Esophagus (tissue), 2 donors: ENCODE results near the gene SH3GLB2. TPM values are rescaled to one million over a fixed set of nuclear protein-coding genes. Genes with fewer than 3 reads are reported as not detected.

ENCODE experiments used
- H3K27ac ChIP-seq, 2 donors: one replicate each; pipeline ENCODE4 v1.5.1; 2013; ENCODE audit warnings: low read depth in 2 of 2, mild to moderate bottlenecking in 2 of 2, inconsistent platforms in 1 of 2, low read length in 1 of 2, moderate library complexity in 1 of 2
- H3K27me3 ChIP-seq, 2 donors: one replicate each; pipeline ENCODE4 v1.6.1; 2013; ENCODE audit warnings: low read length in 2 of 2, control low read depth in 1 of 2, mild to moderate bottlenecking in 1 of 2; ENCODE audit not compliant: insufficient read depth in 2 of 2, control insufficient read depth in 1 of 2
- H3K36me3 ChIP-seq, 2 donors: one replicate each; pipeline ENCODE4 v1.6.1; 2013; ENCODE audit warnings: low read length in 1 of 2; ENCODE audit not compliant: control insufficient read depth in 2 of 2, insufficient read depth in 2 of 2
- H3K4me1 ChIP-seq, 2 donors: one replicate each; pipeline ENCODE4 v1.6.1; 2013; ENCODE audit warnings: low read length in 1 of 2; ENCODE audit not compliant: control insufficient read depth in 2 of 2, insufficient read depth in 2 of 2
- H3K4me3 ChIP-seq, 2 donors: one replicate each; pipeline ENCODE4 v1.5.1; 2013; ENCODE audit warnings: low read length in 2 of 2, mild to moderate bottlenecking in 2 of 2, low read depth in 1 of 2, moderate library complexity in 1 of 2
- H3K9me3 ChIP-seq, 2 donors: one replicate each; pipeline ENCODE4 v1.6.1; 2013; ENCODE audit warnings: mild to moderate bottlenecking in 2 of 2, low read depth in 1 of 2, low read length in 1 of 2, moderate library complexity in 1 of 2; ENCODE audit not compliant: control insufficient read depth in 2 of 2, insufficient read depth in 1 of 2
- WGBS, 2 donors: extraction: QIAGEN DNeasy Blood & Tissue Kit; methylation state at CpG; one replicate each; pipeline ENCODE4 v1.1.7; 2013; 5-methylcytosine and 5-hydroxymethylcytosine counted together
- polyA plus RNA-seq, 2 donors: library from polyadenylated mRNA; stranded (reverse); fragments of 200-250 nt; gene quantifications; one replicate each; pipeline ENCODE4 v1.2.3, GENCODE V29; 2013
- donor health status: healthy with polysubstance abuse.
- donor health status: Bipolar disorder and iron deficiency.

The SH3GLB2 gene
- polyA plus RNA-seq, 2 donors, result 144 to 183 TPM

GRCh38 chr9:129054163-129054851 is 26.2 kb upstream of the SH3GLB2 start:
- H3K9me3 ChIP-seq, result no peaks in the 10 kb centered on the region
- H3K4me3 ChIP-seq, result no peak overlapping the region
- WGBS, 2 donors, result 88 to 89% methylated on average over 5 of the region's 5 CpGs
- no peaks in the 10 kb centered on the region for H3K27me3 ChIP-seq
- H3K4me1 ChIP-seq, result no peaks in the 10 kb centered on the region
- no peak overlapping the region for H3K27ac ChIP-seq
- peaks cover 10 to 22% of the 10 kb centered on the region in 2 donors for H3K36me3 ChIP-seq

GRCh38 chr9:129053020-129053419 is 24.9 kb upstream of the SH3GLB2 start:
- 74 to 88% methylated on average over 6 of the region's 6 CpGs for WGBS, 2 donors
- Histone ChIP-seq H3K4me1 (no peaks in the 10 kb centered on the region), H3K36me3 (peaks cover 9 to 24% of the 10 kb centered on the region in 2 donors), H3K27ac (peak overlapping the region; percentile 39 to 85), H3K27me3 (no peaks in the 10 kb centered on the region), H3K9me3 (no peaks in the 10 kb centered on the region), H3K4me3 (no peak overlapping the region)

- no peaks in the 10 kb centered on the region for H3K4me1 ChIP-seq
- no peak overlapping the region for H3K4me3 ChIP-seq
- H3K27ac ChIP-seq, result peak overlapping the region; percentile 39 to 78
- no peaks in the 10 kb centered on the region for H3K27me3 ChIP-seq
- H3K9me3 ChIP-seq, result no peaks in the 10 kb centered on the region
- 52 to 58% methylated on average over 8 of the region's 8 CpGs for WGBS, 2 donors
- H3K36me3 ChIP-seq, result peaks cover 11 to 25% of the 10 kb centered on the region in 2 donors
Measured at GRCh38 chr9:129052592-129052991, 24.5 kb upstream of the SH3GLB2 start.

GRCh38 chr9:129042016-129042415 is 13.9 kb upstream of the SH3GLB2 start:
- Histone ChIP-seq H3K9me3 (no peaks in the 10 kb centered on the region), H3K27me3 (no peaks in the 10 kb centered on the region), H3K4me3 (no peak overlapping the region), H3K4me1 (peaks cover 8 to 14% of the 10 kb centered on the region in 2 donors), H3K36me3 (peaks cover 5 to 22% of the 10 kb centered on the region in 2 donors), H3K27ac (no peak overlapping the region)
- WGBS, 2 donors, result 88 to 92% methylated on average over 16 of the region's 16 CpGs

- peaks cover 8 to 15% of the 10 kb centered on the region in 2 donors for H3K4me1 ChIP-seq
- no peaks in the 10 kb centered on the region for H3K9me3 ChIP-seq
- WGBS, 2 donors, result 90 to 91% methylated on average over 12 of the region's 12 CpGs
- no peak overlapping the region for H3K4me3 ChIP-seq
- H3K27ac ChIP-seq, result no peak overlapping the region
- no peaks in the 10 kb centered on the region for H3K27me3 ChIP-seq
- peaks cover 5 to 18% of the 10 kb centered on the region in 2 donors for H3K36me3 ChIP-seq
Measured at GRCh38 chr9:129040113-129040643, 12.0 kb upstream of the SH3GLB2 start.

- WGBS, 2 donors, result 45 to 53% methylated on average over 8 of the region's 8 CpGs
- peak overlapping the region; percentile 48 to 90 for H3K27ac ChIP-seq
Measured at GRCh38 chr9:129038109-129038852, 10.2 kb upstream of the SH3GLB2 start.

GRCh38 chr9:129037767-129038098 is 9.6 kb upstream of the SH3GLB2 start:
- Histone ChIP-seq H3K27me3 (no peaks in the 10 kb centered on the region), H3K4me3 (peak overlapping the region; percentile 82 to 87), H3K27ac (peak overlapping the region; percentile 48 to 90), H3K4me1 (peaks cover 8 to 15% of the 10 kb centered on the region in 2 donors), H3K36me3 (peaks cover 5 to 18% of the 10 kb centered on the region in 2 donors), H3K9me3 (no peaks in the 10 kb centered on the region)
- 32 to 44% methylated on average over 6 of the region's 6 CpGs for WGBS, 2 donors

More at GRCh38 chr9:129038109-129038852, 10.2 kb upstream of the SH3GLB2 start:
- Histone ChIP-seq H3K36me3 (peaks cover 5 to 18% of the 10 kb centered on the region in 2 donors), H3K27me3 (no peaks in the 10 kb centered on the region), H3K4me1 (peaks cover 8 to 15% of the 10 kb centered on the region in 2 donors), H3K4me3 (peak overlapping the region; percentile 0 to 87), H3K9me3 (no peaks in the 10 kb centered on the region)

GRCh38 chr9:129036923-129037766 is 9.0 kb upstream of the SH3GLB2 start:
- WGBS, 2 donors, result 9% methylated on average over 32 of the region's 32 CpGs

More at GRCh38 chr9:129036923-129037766, 9.0 kb upstream of the SH3GLB2 start:
- no peaks in the 10 kb centered on the region for H3K27me3 ChIP-seq
- no peaks in the 10 kb centered on the region for H3K9me3 ChIP-seq
- H3K36me3 ChIP-seq, result peaks cover 0 to 12% of the 10 kb centered on the region in 2 donors
- H3K4me3 ChIP-seq, result peak overlapping the region; percentile 82 to 87
- H3K4me1 ChIP-seq, result peaks cover 8 to 15% of the 10 kb centered on the region in 2 donors
- H3K27ac ChIP-seq, result peak overlapping the region; percentile 89 to 90
